HEK293 (cell line): Measurements from ENCODE around the gene SKA2.

Experiments used
- BCL11A ChIP-seq: fragments of 450-650 bp; formaldehyde crosslinking; IDR thresholded peaks from 2 replicates; pipeline ENCODE4 v1.5.1; 2016; ENCODE audit warnings: low read depth, missing biosample characterization, missing genetic modification characterization
- HOXA7 ChIP-seq: sonication (generic); formaldehyde crosslinking; IDR thresholded peaks from 2 replicates; pipeline ENCODE4 v1.8.1; 2022; ENCODE audit warnings: missing genetic modification reagents, borderline replicate concordance
- KLF1 ChIP-seq: fragments of 450-650 bp; formaldehyde crosslinking; IDR thresholded peaks from 2 replicates; pipeline ENCODE4 v1.5.1; 2016; ENCODE audit warnings: missing biosample characterization, missing genetic modification characterization
- KLF7 ChIP-seq: fragments of 450-650 bp; formaldehyde crosslinking; IDR thresholded peaks from 2 replicates; pipeline ENCODE4 v1.5.1; 2016; ENCODE audit warnings: missing biosample characterization, missing genetic modification characterization, borderline replicate concordance
- KLF9 ChIP-seq: fragments of 450-650 bp; formaldehyde crosslinking; IDR thresholded peaks from 2 replicates; pipeline ENCODE4 v1.5.1; 2016; ENCODE audit warnings: missing biosample characterization, missing genetic modification characterization, low read depth
- PATZ1 ChIP-seq: fragments of 450-650 bp; formaldehyde crosslinking; IDR thresholded peaks from 2 replicates; pipeline ENCODE4 v1.5.1; 2016; ENCODE audit warnings: missing biosample characterization, missing genetic modification characterization
- PRDM2 ChIP-seq: fragments of 450-650 bp; formaldehyde crosslinking; IDR thresholded peaks from 2 replicates; pipeline ENCODE4 v1.5.1; 2016; ENCODE audit warnings: missing biosample characterization, missing genetic modification characterization, borderline replicate concordance
- SETDB1 ChIP-seq: IDR thresholded peaks from one replicate; pipeline ENCODE4 v1.6.1; 2017; ENCODE audit warnings: mild to moderate bottlenecking, low read length, moderate library complexity, mixed read lengths; ENCODE audit not compliant: insufficient read length
- SP7 ChIP-seq: fragments of 450-650 bp; formaldehyde crosslinking; IDR thresholded peaks from 2 replicates; pipeline ENCODE4 v1.5.1; 2016; ENCODE audit warnings: missing biosample characterization, missing genetic modification characterization
- ZBTB6 ChIP-seq: fragments of 450-650 bp; formaldehyde crosslinking; IDR thresholded peaks from 2 replicates; pipeline ENCODE4 v1.5.1; 2017; ENCODE audit warnings: missing biosample characterization, missing genetic modification characterization
- ZIC2 ChIP-seq: fragments of 450-650 bp; formaldehyde crosslinking; IDR thresholded peaks from 2 replicates; pipeline ENCODE4 v1.5.1; 2016; ENCODE audit warnings: missing biosample characterization, missing genetic modification characterization
- ZNF311 ChIP-seq: fragments of 450-650 bp; formaldehyde crosslinking; IDR thresholded peaks from 2 replicates; pipeline ENCODE4 v1.5.1; 2017; ENCODE audit warnings: missing biosample characterization, missing genetic modification characterization, borderline replicate concordance
- ZNF48 ChIP-seq: fragments of 450-650 bp; formaldehyde crosslinking; IDR thresholded peaks from 2 replicates; pipeline ENCODE4 v1.5.1; 2016; ENCODE audit warnings: missing biosample characterization, missing genetic modification characterization
- ZNF518A ChIP-seq: fragments of 450-650 bp; formaldehyde crosslinking; conservative IDR thresholded peaks from 2 replicates; pipeline ENCODE4 v1.5.1; 2016; ENCODE audit warnings: low read depth, missing biosample characterization, missing genetic modification characterization
- ZNF571 ChIP-seq: fragments of 450-650 bp; formaldehyde crosslinking; IDR thresholded peaks from 2 replicates; pipeline ENCODE4 v1.5.0; 2017; ENCODE audit warnings: missing biosample characterization, missing genetic modification characterization
- ZNF623 ChIP-seq: fragments of 450-650 bp; formaldehyde crosslinking; IDR thresholded peaks from 2 replicates; pipeline ENCODE4 v1.5.1; 2016; ENCODE audit warnings: missing biosample characterization, missing genetic modification characterization
- ZNF624 ChIP-seq: fragments of 450-650 bp; formaldehyde crosslinking; IDR thresholded peaks from 2 replicates; pipeline ENCODE4 v1.5.1; 2017; ENCODE audit warnings: missing biosample characterization, missing genetic modification characterization
- ZNF707 ChIP-seq: fragments of 450-650 bp; formaldehyde crosslinking; IDR thresholded peaks from 2 replicates; pipeline ENCODE4 v1.5.1; 2016; ENCODE audit warnings: missing biosample characterization, missing genetic modification characterization
- ZNF747 ChIP-seq: fragments of 450-650 bp; formaldehyde crosslinking; IDR thresholded peaks from 2 replicates; pipeline ENCODE4 v1.5.1; 2016; ENCODE audit warnings: missing biosample characterization, missing genetic modification characterization
- ZSCAN4 ChIP-seq: fragments of 450-650 bp; formaldehyde crosslinking; IDR thresholded peaks from 2 replicates; pipeline ENCODE4 v1.5.1; 2017; ENCODE audit warnings: missing biosample characterization, missing genetic modification characterization
- TF ChIP-seq, protein P1 (sequence below): fragments of 450-650 bp; formaldehyde crosslinking; IDR thresholded peaks from 2 replicates; pipeline ENCODE4 v1.5.1; 2016; ENCODE audit warnings: missing biosample characterization, missing genetic modification characterization

SKA2 gene

DNA sequence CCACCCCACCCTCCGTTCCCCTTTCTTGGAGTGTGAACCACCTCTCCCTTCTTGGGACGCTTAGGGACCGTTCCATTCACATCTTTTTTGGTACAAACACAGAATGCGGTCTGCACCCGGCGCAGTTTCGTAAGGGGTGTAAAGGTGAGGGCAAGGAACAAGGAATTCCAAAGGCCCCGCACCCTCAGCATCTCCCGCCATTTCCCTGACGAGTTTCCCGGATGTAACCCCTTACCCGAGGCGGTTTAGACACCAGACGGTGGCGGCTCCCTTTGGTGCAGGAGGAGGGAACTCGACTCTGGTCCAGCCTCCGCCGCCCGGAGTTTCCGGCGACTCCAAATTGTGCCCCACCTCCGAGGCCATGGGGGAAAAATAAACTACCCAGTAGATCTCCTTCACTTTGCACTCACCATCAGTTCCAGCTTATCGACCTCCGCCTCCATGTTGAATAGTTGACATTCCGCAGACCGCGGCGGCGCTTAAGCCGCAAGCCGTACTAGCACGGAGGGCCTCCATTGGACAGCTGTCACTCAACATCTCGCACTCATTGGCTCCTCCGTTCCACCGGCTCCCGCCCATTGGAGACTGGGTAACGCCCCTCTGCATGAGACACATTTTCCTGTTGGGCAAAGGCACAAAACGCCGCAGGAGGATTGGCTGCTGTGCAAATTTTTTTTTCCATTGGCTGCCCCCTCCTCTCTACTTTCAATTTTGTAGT is at the start of gene SKA2 (continued):
- peak; percentile 84 for TF ChIP-seq PATZ1
- TF ChIP-seq SETDB1, result peak; percentile 87
- peak; percentile 81 for TF ChIP-seq KLF1 (tag by site-specific recombination)
- no peak for TF ChIP-seq ZSCAN4 (tag by site-specific recombination)
- TF ChIP-seq ZNF747, result no peak
- 0 out of 2 replicates have a peak, but pooled peaks have one; percentile 77 for TF ChIP-seq SP7 (tag by site-specific recombination)
- no peak for TF ChIP-seq KLF9 (tag by site-specific recombination)
- no peak for TF ChIP-seq PRDM2 (tag by site-specific recombination)
- no peak for TF ChIP-seq ZNF623 (tag by site-specific recombination)
- TF ChIP-seq ZIC2 (tag by site-specific recombination), result 0 out of 2 replicates have a peak, but pooled peaks have one; percentile 7
- no peak for TF ChIP-seq BCL11A (tag by site-specific recombination)
- no peak for TF ChIP-seq ZNF707 (tag by site-specific recombination)
- TF ChIP-seq ZNF518A (tag by site-specific recombination), result peak; percentile 12; the same call in 1 of the 2 replicates
- TF ChIP-seq ZNF48 (tag by site-specific recombination), result no peak
- TF ChIP-seq ZBTB6, result peak; percentile 83
- TF ChIP-seq ZNF571 (tag by site-specific recombination), result no peak
- TF ChIP-seq ZNF311 (tag by site-specific recombination), result no peak
- no peak for TF ChIP-seq KLF7
- TF ChIP-seq, protein P1, sequence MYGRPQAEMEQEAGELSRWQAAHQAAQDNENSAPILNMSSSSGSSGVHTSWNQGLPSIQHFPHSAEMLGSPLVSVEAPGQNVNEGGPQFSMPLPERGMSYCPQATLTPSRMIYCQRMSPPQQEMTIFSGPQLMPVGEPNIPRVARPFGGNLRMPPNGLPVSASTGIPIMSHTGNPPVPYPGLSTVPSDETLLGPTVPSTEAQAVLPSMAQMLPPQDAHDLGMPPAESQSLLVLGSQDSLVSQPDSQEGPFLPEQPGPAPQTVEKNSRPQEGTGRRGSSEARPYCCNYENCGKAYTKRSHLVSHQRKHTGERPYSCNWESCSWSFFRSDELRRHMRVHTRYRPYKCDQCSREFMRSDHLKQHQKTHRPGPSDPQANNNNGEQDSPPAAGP (tag by site-specific recombination), result peak; percentile 44; the same call in 1 of the 2 replicates
- no peak for TF ChIP-seq HOXA7
- no peak for TF ChIP-seq ZNF624 (tag by site-specific recombination)
